A172 (cell line): ENCODE results near the gene ZNF423. TPM values are rescaled to one million over a fixed set of nuclear protein-coding genes. Genes with fewer than 3 reads are reported as not detected.
A peak's percentile ranks its signal among the peaks of the same experiment; 100 is the strongest.

Source experiments
- DNase-seq: peaks from one replicate; pipeline ENCODE4 v3.0.0-alpha.2; 2015; ENCODE audit warnings: low spot score
- total RNA-seq: library from RNA; depleted of rRNA; stranded (reverse); fragments of >200 nt; shearing (Covaris generic); gene quantifications from 2 replicates; pipeline ENCODE4 v1.2.3, GENCODE V29; 2014

Gene ZNF423
- total RNA-seq, 1 experiment from 2014 or later: not detected

GRCh38 chr16:49625311-49626065 lies 230.4 kb downstream of the ZNF423 start:
- no peak for DNase-seq

DNA sequence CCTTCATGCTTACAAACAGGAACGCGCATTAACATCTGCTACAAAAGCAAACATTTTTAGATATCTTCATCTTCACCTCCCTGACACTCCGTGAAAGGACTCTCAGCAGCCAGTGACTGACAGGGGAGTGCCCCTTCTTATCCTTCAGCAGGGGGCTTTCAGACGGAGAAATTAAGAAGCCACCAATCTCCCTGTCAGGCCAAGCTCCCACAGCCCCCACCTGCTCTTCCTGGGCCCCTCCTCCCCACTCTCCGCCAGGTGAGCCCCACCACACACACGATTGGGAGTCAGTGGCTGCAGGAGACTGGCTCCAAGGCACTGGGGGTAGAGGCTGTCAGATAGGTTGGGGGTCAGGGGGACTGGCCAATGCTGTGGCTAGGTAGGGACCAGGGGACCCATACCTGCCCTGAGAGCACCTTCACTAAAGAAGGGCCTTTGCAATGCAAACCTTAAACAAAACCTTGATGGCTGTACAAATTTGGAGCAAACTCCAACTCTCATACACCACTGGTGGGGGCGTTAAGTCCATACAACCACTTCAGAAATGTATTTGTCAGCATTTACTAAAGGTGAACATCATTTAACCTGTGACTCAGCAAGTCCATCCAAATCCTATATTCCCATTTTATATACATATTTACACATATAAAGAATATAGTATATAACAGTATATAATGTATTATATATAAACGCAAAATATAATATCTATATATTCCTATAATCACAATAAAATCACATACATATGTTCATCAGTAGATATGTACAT lies 232.2 kb downstream of the ZNF423 start:
- DNase-seq: no peak

- no peak for DNase-seq
Observed at GRCh38 chr16:49622421-49623402, 233.2 kb downstream of the ZNF423 start.

DNA sequence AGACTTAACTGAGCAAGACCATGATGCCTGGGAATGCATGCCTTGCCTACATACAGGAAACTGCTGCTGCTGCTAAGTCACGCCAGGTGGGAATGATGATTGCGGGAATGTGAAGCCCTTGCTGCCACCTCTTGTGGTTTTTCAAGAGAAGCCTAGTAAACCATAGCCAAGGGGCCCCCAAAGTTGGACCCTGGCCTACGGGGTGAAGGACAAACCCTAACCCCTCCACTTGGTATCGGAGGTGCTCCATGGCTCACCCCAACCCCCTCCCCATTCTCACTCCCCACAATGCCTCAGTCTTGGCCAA lies 233.9 kb downstream of the ZNF423 start:
- DNase-seq: no peak

- no peak for DNase-seq
Observed at GRCh38 chr16:49621241-49622083, 234.4 kb downstream of the ZNF423 start.

- peak; percentile 36 for DNase-seq
Observed at GRCh38 chr16:49620869-49621240, 235.1 kb downstream of the ZNF423 start.

DNA sequence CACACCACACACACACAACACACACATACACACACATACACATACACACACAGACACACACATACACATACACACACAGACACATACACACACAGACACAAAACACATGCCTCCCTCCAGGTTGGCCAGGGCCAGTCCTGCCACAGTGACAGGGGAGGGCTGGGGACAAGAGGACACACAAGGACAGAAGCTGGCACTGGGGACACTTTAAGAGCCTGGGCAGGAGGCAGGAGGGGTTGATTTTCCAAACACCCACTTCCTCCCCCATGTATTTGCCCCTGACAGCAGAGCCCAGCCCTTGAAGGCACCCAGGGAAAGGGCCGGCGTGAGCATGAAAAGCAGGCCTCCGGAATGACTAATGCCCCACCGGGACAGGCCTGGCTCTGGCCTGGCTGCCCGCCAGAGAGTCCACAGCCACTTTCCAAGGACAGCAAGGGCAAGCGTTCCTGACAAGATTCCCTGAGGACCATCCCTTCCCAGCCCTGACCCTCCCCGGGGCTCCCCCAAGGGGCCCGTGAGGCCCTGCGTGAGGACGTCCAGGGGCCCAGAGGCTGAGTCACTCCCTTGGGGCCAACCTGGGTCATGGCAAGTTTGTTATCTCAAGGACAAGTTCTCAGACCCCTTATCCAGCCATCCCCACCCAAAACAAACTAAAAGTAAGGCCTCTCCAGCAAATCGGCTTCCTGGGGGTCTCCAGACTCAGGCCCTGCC lies 235.6 kb downstream of the ZNF423 start:
- peak; percentile 78 for DNase-seq

DNA sequence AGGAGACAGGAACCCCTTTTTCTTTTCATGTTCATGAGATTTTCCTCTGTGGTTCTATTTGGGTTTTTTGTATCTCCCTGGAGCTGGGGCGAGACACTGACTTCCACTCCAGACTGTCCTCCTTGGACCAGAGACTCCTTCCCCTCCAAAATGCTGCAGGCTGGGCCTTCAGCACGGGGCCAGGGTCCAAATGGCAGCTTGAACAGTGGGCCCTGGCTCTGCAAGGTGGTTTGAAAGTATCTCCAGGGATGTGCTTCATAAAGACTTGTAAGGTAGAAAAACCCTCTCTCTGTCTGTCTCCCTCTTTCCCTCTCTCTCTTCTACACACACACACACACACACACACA lies 236.1 kb downstream of the ZNF423 start:
- no peak for DNase-seq

GRCh38 chr16:49618955-49619354 lies 237.0 kb downstream of the ZNF423 start:
- no peak for DNase-seq

DNA sequence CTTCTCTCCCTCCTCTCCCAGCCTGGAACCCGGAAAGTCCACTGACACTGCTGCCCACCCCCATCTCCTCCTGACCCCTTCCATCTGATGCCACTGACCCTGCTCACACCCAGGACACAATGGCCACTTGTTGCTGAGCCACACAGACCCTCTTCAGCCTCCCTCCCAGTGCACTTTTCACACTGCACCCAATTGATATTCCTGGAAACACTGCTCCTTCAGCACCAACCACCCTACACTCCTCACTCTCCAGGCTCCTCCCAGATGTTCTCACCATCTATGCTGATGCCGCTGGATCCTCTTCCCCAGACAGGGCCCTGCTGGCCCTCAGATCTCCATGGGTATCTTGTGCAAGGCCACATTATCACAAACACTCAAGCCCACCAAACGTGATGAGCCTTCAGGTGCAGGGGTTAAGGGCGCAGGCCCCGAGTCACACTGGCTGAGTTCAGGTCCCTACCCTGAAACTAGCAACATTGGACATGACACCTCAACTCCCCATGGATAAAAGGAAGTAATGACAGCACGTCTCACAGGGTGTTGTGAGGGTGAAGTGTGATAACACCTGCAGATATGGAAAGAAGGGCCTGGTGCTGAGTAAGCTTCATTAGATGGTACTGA lies 238.1 kb downstream of the ZNF423 start:
- DNase-seq: no peak

DNA sequence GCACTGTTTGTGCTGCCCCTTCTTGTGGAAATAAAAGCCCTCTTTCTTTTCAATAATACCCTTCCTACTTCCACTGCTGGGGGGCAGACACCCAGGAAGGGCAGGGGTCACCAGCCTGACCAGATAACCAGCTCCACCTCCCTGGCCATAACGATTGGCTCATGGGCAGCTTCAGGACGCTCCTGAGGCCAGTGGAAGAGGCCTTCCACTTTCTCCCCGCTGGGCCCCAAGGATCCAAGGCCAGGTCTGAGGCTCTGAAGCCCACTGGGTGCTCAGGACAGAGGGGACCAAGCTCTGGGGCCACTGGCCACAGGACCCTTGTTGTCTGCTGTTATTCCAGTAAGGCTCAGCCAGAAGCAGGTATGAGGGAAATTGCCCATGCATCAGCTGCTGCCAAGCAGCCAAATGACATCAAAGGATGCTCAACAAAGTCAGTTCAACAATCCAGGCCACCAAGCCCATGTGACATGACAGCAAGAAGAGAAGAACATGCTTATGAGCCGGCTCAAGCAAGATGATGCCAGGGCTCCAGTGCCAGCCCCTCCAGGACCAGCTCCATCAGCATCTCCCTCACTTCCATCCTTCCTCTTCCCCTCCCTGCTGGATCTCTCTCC lies 238.8 kb downstream of the ZNF423 start:
- no peak for DNase-seq

DNA sequence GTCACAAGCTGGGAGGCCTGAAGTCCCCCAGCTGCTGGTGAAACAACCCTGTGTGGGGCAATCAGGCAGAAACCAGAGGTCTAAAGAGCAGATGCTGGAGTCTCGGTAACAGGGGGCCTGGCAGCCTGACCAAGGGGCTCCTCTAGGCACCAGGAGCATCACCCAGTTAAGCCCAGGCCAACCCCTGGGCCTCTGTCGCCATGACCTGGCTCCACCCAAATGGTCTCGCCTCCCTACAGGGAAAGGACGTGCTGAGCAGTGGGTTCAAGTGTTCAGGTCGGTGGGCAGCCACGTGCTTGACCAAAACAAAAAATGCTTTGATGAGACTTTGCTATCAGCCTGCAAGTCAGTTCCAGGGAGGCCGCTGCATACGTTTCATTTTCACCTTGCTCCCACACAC lies 240.3 kb downstream of the ZNF423 start:
- DNase-seq: no peak

DNA sequence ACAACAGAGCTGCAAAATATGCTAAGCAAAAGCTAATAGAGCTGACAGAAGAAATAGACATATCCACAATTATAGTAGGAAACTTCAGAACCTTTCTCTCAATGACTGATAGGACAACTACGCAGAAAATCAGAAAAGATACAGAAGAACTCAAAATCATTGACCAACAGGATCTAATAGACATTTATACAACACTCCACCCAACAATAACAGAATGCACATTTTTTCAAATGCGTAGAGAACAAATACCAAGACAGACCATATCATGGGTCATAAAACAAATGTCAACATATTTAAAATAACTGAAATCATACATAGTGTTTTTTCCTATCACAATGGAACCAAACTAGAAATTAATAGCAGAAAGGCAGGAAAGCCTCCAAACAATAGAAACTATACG lies 244.9 kb downstream of the ZNF423 start:
- no peak for DNase-seq

- DNase-seq: peak; percentile 22
Observed at GRCh38 chr16:49608779-49609178, 247.1 kb downstream of the ZNF423 start.

DNA sequence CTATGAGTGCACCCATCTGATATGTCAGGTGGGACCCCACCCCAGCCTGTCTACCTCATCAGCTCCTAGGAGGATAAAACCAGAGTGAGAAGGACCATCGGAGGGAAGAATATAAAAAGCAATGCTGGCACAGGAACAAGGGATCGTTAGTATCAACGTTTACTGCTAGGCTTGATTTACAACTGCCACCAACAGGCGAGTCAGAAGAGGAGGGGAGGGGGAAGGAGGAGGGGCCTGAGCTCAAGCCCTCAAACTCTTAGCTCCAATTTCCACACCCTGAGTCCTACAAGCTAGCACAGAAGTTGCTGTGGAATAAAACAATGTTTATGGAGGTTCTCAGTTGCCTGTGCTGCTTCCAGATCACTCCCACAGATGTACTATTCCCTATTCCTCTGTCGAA lies 247.8 kb downstream of the ZNF423 start:
- DNase-seq: no peak

DNA sequence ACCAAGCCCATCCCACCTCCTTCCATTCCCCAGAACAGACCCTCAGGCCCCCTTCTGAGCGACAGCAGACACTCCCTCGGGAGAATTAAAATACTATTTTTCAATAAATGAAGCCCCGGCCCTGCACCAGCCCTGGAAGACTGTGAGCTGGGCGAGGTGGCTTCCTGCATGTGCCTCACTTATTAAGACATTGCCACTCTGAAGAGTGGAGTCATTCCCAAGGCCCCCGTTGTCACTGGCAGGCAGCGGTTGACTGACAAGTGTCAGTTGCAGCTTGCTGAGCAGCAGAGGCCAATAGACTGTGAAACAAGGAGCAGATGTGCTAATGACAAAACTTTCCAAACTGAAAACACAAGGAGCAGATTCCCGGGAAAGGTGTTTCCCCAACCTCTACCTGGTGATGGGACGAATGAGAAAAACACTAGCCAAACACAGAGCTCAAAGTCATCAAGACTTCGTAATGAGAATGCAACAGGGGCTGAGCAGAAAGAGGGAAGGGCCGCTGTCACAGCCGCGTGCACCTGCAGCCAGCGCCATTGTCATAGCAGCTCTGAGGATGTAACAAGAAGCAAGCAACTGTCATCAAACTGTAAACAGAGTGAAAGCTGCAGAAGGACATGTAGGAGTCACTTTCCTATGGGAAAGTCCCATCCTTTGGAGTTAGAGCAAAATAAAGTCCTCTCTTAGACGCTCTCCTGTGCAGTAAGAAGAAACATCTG lies 250.2 kb downstream of the ZNF423 start:
- no peak for DNase-seq

GRCh38 chr16:49604602-49605001 lies 251.3 kb downstream of the ZNF423 start:
- DNase-seq: no peak

- no peak for DNase-seq
Observed at GRCh38 chr16:49603956-49604355, 252.0 kb downstream of the ZNF423 start.

DNA sequence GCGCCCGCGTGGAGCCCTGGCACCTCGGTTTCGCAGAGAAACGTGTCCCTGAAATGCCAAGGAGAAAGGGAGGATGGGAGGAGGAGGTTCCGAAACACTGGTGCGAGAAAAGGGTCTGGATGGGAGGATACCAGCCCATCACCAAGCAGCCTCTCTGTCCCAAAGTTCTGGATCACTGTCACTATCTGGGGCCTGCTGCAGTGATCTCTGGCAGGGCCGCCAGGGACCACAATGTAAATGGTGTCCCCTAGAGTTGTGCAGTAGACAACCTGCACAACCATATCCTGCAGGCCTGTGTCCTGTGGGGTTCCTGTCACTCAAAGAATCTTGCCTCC lies 253.0 kb downstream of the ZNF423 start:
- no peak for DNase-seq
